ENCODE data around the gene USP16. TPM values are rescaled to one million over a fixed set of nuclear protein-coding genes. Genes with fewer than 3 reads are reported as not detected.
"Not testable (repeated sequence)": the region's sequence is repeated elsewhere in the genome, so short reads cannot be mapped to it uniquely, and the experiment has no call there.

Gene USP16
- total RNA-seq: 10 to 100 TPM; 34.3 to 37.1 TPM

DNA sequence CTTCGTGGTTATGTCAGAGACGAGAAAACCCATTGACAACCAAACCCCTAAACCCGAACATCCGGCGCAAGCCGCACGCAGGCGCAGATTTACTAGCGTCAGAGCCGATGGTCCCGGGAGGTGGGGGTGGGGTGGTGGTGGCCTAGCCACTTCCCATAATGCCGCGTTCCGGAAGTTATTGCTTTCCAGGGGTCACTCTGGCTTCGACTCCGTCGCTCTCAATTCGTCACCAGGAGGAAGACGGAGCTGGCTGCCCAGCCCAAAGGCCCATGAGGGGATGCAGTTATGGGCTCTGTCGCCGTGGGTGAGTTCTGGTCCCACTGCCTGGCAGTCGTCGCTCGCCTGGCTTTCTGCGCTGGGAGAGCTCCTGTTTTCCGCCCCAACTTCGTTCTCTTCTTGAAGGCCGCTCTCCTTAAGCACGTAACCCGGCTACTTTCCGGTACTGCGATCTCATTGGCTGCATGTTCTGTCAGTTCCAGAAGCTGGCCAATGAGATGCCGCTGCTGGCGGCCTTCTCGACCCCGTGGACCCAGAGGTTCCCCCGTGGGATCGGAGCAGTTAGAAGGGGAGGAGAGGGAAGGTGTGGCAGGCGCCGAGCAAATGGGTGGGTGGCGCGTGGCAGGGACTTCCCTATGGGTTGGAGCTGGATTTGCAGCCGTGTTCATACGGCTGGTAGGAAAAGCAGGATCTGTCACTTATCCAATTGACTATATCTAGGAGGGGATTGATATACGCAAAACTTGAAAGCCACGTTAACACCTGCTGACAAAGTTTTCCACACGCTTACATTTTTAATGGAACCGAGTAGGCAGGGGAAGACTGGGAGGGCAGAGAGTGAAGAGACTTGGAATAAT lies at the start of gene USP16:
Gene USP16 (plus strand): TSS at position 195 of the 854 bp plus-strand sequence. CDS start 3,246 bp downstream, outside the sequence.
- H3K9me3 Mint-ChIP-seq: no peaks in the 10 kb centered on the region
- CTCF ChIA-PET: interaction anchor here (0.5 to 1.8 kb wide), 9 partner anchors 15 to 410 kb away, joined by 3 to 13 read pairs (median 3); partner anchors contain the start of genes CCT8 and LTN1
- no peaks in the 10 kb centered on the region for H3K27me3 Mint-ChIP-seq
- peak within 1 kb of the TSS; percentile 95 for H3K27ac Mint-ChIP-seq
- H3K4me3 Mint-ChIP-seq: peak within 1 kb of the TSS; percentile 98
- H3K36me3 Mint-ChIP-seq (ENCODE audit: low read depth): peaks cover 15% of the 10 kb centered on the region
- H3K4me1 Mint-ChIP-seq: peaks cover 57% of the 10 kb centered on the region
- DNase-seq: peak; percentile 95
- POLR2A ChIA-PET: interaction anchor here (0.7 to 6.6 kb wide), 22 partner anchors 9 to 278 kb away, joined by 3 to 127 read pairs (median 4); partner anchors contain the start of genes BACH1, CCT8 and LTN1

DNA sequence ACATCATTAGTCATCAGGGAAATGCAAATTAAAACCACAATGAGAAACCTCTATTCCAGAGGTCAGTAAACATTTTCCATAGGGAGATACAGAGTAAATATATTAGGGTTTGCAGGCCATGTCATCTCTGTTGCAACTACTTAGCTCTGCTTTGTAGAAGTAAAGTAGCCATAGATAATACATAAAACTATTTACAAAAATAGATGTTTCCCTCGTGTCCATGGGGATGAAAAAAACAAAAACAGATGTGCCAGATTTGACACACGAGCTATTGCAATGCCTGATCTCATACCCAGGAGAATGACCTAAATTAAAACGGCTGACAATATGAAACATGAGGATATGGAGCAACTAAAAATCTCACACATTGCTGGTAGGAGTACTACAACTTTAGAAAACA lies 49.1 kb upstream of the USP16 start:
- Mint-ChIP-seq H3K4me1 (peaks cover 2% of the 10 kb centered on the region), H3K4me3 (no peak overlapping the region), H3K9me3 (no peaks in the 10 kb centered on the region), H3K27ac (no peak overlapping the region), H3K27me3 (no peaks in the 10 kb centered on the region), H3K36me3 (ENCODE audit: low read depth) (peaks cover 46% of the 10 kb centered on the region)
- no peak for DNase-seq
- CTCF ChIA-PET: interaction anchor here (0.6 kb wide), 1 partner anchor 156 kb away, joined by 3 read pairs; no protein-coding TSS in a partner anchor
- POLR2A ChIA-PET: interaction anchor here (0.7 to 1.8 kb wide), 2 partner anchors 27 to 75 kb away, joined by 3 to 7 read pairs; no protein-coding TSS in a partner anchor

DNA sequence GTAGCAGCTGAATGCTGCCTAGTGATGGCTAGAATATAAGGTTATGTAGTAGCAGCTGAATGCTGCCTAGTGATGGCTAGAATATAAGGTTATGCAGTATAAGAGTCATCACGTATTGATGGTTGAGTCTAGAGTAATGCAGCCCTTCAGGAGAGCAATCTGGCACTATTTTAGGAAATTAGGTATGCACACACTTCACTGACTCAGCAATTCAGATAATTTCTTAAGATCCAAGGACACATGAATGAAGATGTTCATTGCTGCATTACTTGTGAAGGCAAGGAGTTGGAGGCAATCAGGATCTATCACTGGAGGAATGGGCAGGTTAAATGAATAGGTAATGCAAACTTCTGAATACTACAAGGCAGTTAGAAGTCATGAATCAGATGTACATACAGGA lies 45.4 kb upstream of the USP16 start:
- H3K4me1 Mint-ChIP-seq: peaks cover 5% of the 10 kb centered on the region
- peaks cover 50% of the 10 kb centered on the region for H3K36me3 Mint-ChIP-seq (ENCODE audit: low read depth)
- no peaks in the 10 kb centered on the region for H3K27me3 Mint-ChIP-seq
- no peak for DNase-seq
- no peak overlapping the region for H3K27ac Mint-ChIP-seq
- no peak overlapping the region for H3K4me3 Mint-ChIP-seq
- no peaks in the 10 kb centered on the region for H3K9me3 Mint-ChIP-seq
- POLR2A ChIA-PET: interaction anchor here (0.7 to 1.0 kb wide), 2 partner anchors 14 to 45 kb away, joined by 3 to 4 read pairs; partner anchors contain the start of genes LTN1 and USP16
- CTCF ChIA-PET: no interaction called here

DNA sequence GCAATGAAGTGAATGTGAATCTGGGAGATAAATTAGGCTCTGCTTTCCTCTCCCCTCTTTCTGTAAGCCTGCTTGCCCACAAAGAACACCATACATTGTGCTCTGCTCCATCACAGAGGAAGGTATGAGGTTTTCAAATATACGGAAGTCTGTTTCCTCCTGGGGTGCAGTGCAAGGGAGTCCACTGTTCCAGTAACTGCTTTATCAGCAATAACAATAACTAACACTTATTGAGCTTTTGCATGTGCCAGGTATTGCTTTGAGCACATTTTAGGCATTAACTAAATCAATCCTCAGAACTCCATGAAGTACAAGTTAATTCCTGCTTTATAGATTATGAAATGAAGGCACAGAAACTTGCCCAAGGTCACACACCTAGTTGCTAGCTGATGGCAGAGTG lies 41.8 kb upstream of the USP16 start:
- H3K27ac Mint-ChIP-seq: no peak overlapping the region
- H3K4me1 Mint-ChIP-seq: peaks cover 4% of the 10 kb centered on the region
- POLR2A ChIA-PET: no interaction called here
- peaks cover 55% of the 10 kb centered on the region for H3K36me3 Mint-ChIP-seq (ENCODE audit: low read depth)
- H3K9me3 Mint-ChIP-seq: no peaks in the 10 kb centered on the region
- H3K27me3 Mint-ChIP-seq: no peaks in the 10 kb centered on the region
- no peak overlapping the region for H3K4me3 Mint-ChIP-seq
- DNase-seq: no peak
- CTCF ChIA-PET: interaction anchor here (0.5 kb wide), 1 partner anchor 14 kb away, joined by 3 read pairs; no protein-coding TSS in a partner anchor

DNA sequence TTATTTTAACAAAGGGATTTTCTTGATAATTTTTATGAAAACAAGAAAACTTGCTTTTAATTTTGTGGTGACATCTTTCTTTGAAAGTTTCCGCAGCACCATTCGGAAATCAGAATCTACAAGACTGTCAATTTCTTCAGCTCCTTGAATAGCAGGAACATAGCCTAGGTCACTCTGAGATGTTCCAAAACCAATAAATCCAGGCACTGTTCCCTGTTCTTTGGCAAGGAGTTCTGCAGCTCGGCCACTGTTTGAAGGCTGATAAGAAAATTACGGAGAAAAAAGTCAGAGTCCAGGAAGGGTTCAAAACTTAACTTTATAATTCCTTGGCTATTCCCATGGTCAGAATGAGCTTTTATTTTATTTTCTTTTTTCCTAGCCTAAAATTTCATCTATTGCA lies 37.8 kb upstream of the USP16 start:
- Mint-ChIP-seq H3K4me3 (no peak overlapping the region), H3K9me3 (no peaks in the 10 kb centered on the region), H3K36me3 (ENCODE audit: low read depth) (peaks cover 46% of the 10 kb centered on the region), H3K27ac (no peak overlapping the region), H3K27me3 (no peaks in the 10 kb centered on the region), H3K4me1 (peaks cover 30% of the 10 kb centered on the region)
- CTCF ChIA-PET: no interaction called here
- no peak for DNase-seq
- POLR2A ChIA-PET: no interaction called here

DNA sequence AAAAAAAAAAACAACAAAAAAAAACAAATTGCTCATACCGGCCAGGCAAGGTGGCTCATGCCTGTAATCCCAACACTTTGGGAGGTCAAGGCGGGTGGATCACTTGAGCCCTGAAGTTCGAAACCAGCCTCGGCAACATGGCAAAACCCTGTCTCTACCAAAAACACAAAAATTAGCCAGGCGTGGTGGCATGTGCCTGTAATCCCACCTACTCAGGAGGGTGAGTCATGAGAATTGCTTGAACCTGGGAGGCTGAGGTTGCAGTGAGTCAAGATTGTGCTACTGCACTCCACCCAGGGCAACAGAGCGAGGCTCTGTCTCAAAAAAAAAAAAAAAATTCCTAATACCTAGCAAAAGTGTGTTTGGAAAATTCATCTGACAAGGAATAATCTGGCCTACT lies 36.3 kb upstream of the USP16 start:
- not testable (repeated sequence) for H3K27ac Mint-ChIP-seq, DNase-seq, H3K9me3 Mint-ChIP-seq, H3K4me3 Mint-ChIP-seq, H3K27me3 Mint-ChIP-seq
- Mint-ChIP-seq H3K36me3 (ENCODE audit: low read depth) (peaks cover 43% of the 10 kb centered on the region), H3K4me1 (peaks cover 37% of the 10 kb centered on the region)
- ChIA-PET CTCF (interaction anchor here (0.6 kb wide), 1 partner anchor 361 kb away, joined by 3 read pairs; no protein-coding TSS in a partner anchor), POLR2A (interaction anchor here (1.8 kb wide), 1 partner anchor 14 kb away, joined by 4 read pairs; no protein-coding TSS in a partner anchor)

DNA sequence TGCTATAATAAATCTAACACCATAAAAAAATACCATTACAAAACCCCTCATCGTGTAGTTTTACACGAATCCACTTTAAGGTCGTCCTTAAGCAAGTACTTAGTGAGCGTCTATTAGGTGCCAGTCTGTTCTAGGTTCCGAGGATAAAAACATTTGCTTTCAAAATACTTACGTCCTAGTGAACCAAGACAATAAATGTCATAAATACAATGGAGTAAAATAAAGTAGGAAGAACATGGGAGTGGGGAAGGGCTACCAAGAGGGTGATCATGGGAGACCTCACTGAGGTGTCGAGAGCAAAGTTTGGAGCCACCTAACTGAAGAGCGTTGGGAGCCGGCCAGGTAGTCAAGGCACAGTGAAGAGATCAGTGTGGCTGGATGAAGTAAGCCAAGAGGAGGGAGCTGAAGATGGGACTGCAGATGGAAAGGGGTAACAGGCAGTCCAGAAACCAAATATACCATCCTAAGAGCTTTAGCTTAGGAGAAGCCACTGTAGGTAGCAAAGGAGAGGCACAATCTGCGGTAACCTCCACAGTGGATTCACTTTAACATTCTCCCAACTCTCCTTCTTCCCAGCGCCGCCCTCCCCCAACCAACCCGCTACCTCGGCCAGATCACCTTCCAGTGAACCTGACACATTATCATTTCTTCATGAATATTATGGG lies 32.5 kb upstream of the USP16 start:
- Mint-ChIP-seq H3K27me3 (no peaks in the 10 kb centered on the region), H3K9me3 (no peaks in the 10 kb centered on the region), H3K27ac (peak overlapping the region; percentile 94), H3K4me1 (peaks cover 45% of the 10 kb centered on the region), H3K4me3 (peak overlapping the region; percentile 86), H3K36me3 (ENCODE audit: low read depth) (peaks cover 21% of the 10 kb centered on the region)
- POLR2A ChIA-PET: interaction anchor here (0.8 to 3.7 kb wide), 19 partner anchors 10 to 307 kb away, joined by 3 to 101 read pairs (median 5); partner anchors contain the start of genes BACH1, CCT8, RWDD2B and USP16
- CTCF ChIA-PET: interaction anchor here (1.0 to 1.7 kb wide), 7 partner anchors 11 to 85 kb away, joined by 3 to 9 read pairs (median 4); partner anchors contain the start of genes CCT8, RWDD2B and USP16
- DNase-seq: no peak

DNA sequence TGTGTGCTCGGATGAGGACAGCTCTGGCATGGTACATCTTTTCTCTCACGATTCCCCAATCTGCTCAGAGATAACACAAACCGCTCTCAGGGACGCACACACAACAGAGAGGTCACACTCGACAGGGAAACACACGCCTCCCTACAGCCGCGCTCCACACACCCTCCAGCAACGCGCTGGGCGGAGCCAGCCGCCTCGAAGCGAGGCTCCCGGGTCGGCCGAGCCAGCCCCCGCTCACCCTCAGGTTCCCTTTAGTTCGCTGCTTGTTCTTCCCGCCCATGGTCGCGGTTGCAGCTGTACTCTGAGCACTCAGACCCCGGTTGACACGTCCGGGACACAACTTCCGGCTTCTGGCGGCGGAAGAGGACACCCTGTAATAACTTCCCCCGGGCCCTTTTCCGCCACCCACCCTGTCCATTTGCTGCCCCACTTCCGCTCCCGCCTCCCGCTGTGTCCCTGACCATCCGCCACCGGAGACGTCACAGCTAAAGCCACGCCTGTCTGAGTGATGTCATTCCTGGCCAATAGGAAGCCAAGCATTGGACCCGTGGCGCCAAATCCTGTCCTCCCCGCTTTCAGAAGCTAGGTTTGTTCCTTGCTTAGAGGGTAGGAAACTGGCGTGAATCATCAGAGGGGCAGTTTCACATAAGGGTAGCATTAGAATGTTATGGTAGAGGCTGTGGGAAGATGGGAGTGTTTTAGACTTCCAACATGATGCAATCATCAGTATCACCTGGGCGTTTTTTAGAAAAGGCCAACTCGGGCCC lies 31.8 kb upstream of the USP16 start, which contains the start of gene LTN1:
Gene LTN1 (minus strand): TSS at position 352 of the 767 bp plus-strand sequence. CDS start 72 bp downstream, at position 280.
- CTCF ChIA-PET: interaction anchor here (1.0 to 1.7 kb wide), 7 partner anchors 10 to 84 kb away, joined by 3 to 9 read pairs (median 4); partner anchors contain the start of genes CCT8, RWDD2B and USP16
- peak; percentile 99 for DNase-seq
- H3K9me3 Mint-ChIP-seq: no peaks in the 10 kb centered on the region
- H3K36me3 Mint-ChIP-seq (ENCODE audit: low read depth): peaks cover 18% of the 10 kb centered on the region
- H3K4me1 Mint-ChIP-seq: peaks cover 44% of the 10 kb centered on the region
- H3K27me3 Mint-ChIP-seq: no peaks in the 10 kb centered on the region
- POLR2A ChIA-PET: interaction anchor here (0.8 to 3.7 kb wide), 23 partner anchors 8 to 306 kb away, joined by 3 to 101 read pairs (median 4); partner anchors contain the start of genes BACH1, CCT8, RWDD2B and USP16
- peak within 1 kb of the TSS; percentile 94 for H3K27ac Mint-ChIP-seq
- peak within 1 kb of the TSS; percentile 86 for H3K4me3 Mint-ChIP-seq

DNA sequence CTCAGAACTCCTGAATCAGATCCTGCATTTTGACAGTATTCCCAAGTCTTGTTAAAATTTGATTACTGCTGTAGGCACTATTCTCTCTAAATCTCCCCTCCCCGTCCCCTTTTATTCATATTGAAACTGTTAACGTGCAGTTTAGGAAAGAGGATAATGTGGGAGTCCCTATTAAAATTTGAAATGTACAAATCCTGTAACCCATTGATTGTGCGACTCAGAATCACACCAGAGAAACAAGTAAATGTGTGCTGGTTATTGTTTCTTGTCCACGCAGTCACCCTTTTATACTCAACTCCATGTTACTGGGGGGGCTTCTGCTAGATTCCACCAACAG lies 31.2 kb upstream of the USP16 start:
- ChIA-PET POLR2A (interaction anchor here (0.8 to 3.7 kb wide), 17 partner anchors 9 to 306 kb away, joined by 3 to 101 read pairs (median 4); partner anchors contain the start of genes BACH1, CCT8, RWDD2B and USP16), CTCF (interaction anchor here (1.0 to 1.7 kb wide), 6 partner anchors 9 to 83 kb away, joined by 3 to 9 read pairs (median 4); partner anchors contain the start of genes CCT8 and RWDD2B)
- peaks cover 17% of the 10 kb centered on the region for H3K36me3 Mint-ChIP-seq (ENCODE audit: low read depth)
- H3K4me1 Mint-ChIP-seq: peaks cover 43% of the 10 kb centered on the region
- H3K4me3 Mint-ChIP-seq: peak overlapping the region; percentile 86
- peak overlapping the region; percentile 94 for H3K27ac Mint-ChIP-seq
- no peaks in the 10 kb centered on the region for H3K27me3 Mint-ChIP-seq
- no peak for DNase-seq
- H3K9me3 Mint-ChIP-seq: no peaks in the 10 kb centered on the region

DNA sequence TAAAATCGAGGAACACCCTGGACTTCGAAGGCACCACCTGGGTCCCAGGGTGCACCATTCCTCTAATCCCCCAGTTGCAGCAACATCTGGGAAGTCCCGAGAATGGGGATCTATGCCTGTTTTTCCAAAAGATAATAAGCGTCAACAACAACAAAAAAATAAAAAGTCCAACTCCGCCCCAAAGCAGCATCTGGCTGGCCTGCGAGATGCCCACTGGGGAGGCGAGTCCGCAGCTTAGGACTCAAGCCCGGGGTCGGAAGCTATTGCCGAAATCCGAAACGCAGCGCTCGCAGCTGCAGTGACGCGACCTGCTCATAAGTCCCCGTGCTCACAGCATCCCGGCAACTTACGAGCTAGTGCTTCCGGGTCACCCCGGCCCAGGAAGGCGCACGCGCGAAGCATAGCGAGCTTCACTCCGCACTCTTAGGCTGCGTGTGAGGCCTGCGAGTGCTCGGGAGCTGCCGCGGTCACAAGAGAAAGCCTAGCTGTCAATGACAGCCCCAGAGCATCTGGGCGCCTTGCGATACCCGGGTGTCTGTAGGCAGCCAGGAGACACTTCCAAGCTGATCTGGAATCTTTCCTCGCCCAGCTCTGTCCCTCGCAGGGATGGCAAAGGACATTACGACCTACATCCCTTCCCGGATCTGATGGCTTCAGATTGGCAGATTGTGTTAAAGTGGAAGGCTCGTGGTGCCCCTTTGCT lies 21.9 kb upstream of the USP16 start:
- H3K4me3 Mint-ChIP-seq: peak overlapping the region; percentile 86
- H3K9me3 Mint-ChIP-seq: no peaks in the 10 kb centered on the region
- H3K27ac Mint-ChIP-seq: peak overlapping the region; percentile 93
- peaks cover 10% of the 10 kb centered on the region for H3K36me3 Mint-ChIP-seq (ENCODE audit: low read depth)
- POLR2A ChIA-PET: interaction anchor here (0.6 to 4.6 kb wide), 21 partner anchors 9 to 165 kb away, joined by 3 to 127 read pairs (median 4); partner anchors contain the start of genes CCT8, LTN1, RWDD2B and USP16
- H3K27me3 Mint-ChIP-seq: no peaks in the 10 kb centered on the region
- peak; percentile 96 for DNase-seq
- CTCF ChIA-PET: interaction anchor here (0.9 to 1.8 kb wide), 7 partner anchors 10 to 71 kb away, joined by 4 to 18 read pairs (median 7); partner anchors contain the start of genes CCT8, LTN1, RWDD2B and USP16
- peaks cover 13% of the 10 kb centered on the region for H3K4me1 Mint-ChIP-seq

DNA sequence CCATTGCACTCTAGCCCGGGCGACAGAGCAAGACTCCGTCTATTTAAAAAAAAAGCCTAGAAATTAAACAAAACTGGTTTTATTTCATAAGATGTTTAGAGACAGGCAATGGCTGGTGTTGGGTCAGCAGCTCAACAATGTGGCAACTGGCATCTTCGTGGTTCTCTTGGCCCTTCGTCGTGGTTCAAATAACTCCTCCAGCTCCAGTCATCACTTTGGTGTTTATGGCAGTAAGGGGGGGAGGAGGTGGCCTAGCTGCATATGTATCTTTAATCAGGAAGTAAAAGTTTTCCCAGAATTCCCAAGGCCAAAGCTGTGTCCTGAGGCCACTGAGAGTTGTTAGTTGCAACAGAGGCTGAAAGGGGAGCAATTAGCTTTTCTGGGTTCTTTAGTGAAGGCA lies 18.8 kb upstream of the USP16 start:
- no peak for DNase-seq
- CTCF ChIA-PET: no interaction called here
- peaks cover 15% of the 10 kb centered on the region for H3K36me3 Mint-ChIP-seq (ENCODE audit: low read depth)
- no peaks in the 10 kb centered on the region for H3K27me3 Mint-ChIP-seq
- no peak overlapping the region for H3K4me3 Mint-ChIP-seq
- POLR2A ChIA-PET: interaction anchor here (0.6 to 4.6 kb wide), 4 partner anchors 12 to 62 kb away, joined by 3 to 91 read pairs (median 4); partner anchors contain the start of genes LTN1 and RWDD2B
- H3K27ac Mint-ChIP-seq: no peak overlapping the region
- no peaks in the 10 kb centered on the region for H3K9me3 Mint-ChIP-seq
- peaks cover 11% of the 10 kb centered on the region for H3K4me1 Mint-ChIP-seq
